Uterus (tissue), 2 donors: ENCODE results near the gene SIRPD.

Experiments used
- CTCF ChIP-seq, 4 experiments: fragments of 200-600 bp in 2 of 4; fragments of 450-650 bp in 2 of 4; sonication (generic) in 2 of 4; IDR thresholded peaks; one replicate each; pipeline ENCODE4 v1.5.1; 2016 to 2019; ENCODE audit warnings: antibody characterized with exemption in 4 of 4, mild to moderate bottlenecking in 2 of 4, moderate library complexity in 1 of 4
- POLR2A ChIP-seq, 2 donors: fragments of 450-650 bp; IDR thresholded peaks; one replicate each; pipeline ENCODE4 v1.6.1; 2016; ENCODE audit warnings: antibody characterized with exemption in 2 of 2, mild to moderate bottlenecking in 1 of 2, moderate library complexity in 1 of 2

- no peak for TF ChIP-seq CTCF (IDR thresholded peaks at IDR 0.05)
- no peak for TF ChIP-seq POLR2A (IDR thresholded peaks at IDR 0.05)
Observed at GRCh38 chr20:1538655-1539054, 18.9 kb downstream of the SIRPD start.
